ENCODE data around the gene AKT3. TPM values are rescaled to one million over a fixed set of nuclear protein-coding genes. Genes with fewer than 3 reads are reported as not detected.

Gene AKT3
- polyA plus RNA-seq, 1 experiment: 34.9 TPM

- Histone ChIP-seq H3K27ac (ENCODE audit: low read depth, low read length) (no peak overlapping the region), H3K9me3 (ENCODE audit: control insufficient read depth, insufficient read depth, low read length) (no peaks in the 10 kb centered on the region; the same call in 1 of the 2 replicates), H3K4me3 (ENCODE audit: low read depth, low read length) (no peak overlapping the region), H3K27me3 (ENCODE audit: control insufficient read depth, insufficient read depth, low read length) (no peaks in the 10 kb centered on the region)
- DNase-seq (ENCODE audit: low read depth, low spot score): no peak
- TF ChIP-seq CTCF (IDR thresholded peaks at IDR 0.05; ENCODE audit: low read depth, low read length): no peak
- CTCF ChIA-PET: no interaction called here
- POLR2A ChIA-PET: no interaction called here
Measured at GRCh38 chr1:243507001-243507671, 342.9 kb downstream of the AKT3 start.

DNA sequence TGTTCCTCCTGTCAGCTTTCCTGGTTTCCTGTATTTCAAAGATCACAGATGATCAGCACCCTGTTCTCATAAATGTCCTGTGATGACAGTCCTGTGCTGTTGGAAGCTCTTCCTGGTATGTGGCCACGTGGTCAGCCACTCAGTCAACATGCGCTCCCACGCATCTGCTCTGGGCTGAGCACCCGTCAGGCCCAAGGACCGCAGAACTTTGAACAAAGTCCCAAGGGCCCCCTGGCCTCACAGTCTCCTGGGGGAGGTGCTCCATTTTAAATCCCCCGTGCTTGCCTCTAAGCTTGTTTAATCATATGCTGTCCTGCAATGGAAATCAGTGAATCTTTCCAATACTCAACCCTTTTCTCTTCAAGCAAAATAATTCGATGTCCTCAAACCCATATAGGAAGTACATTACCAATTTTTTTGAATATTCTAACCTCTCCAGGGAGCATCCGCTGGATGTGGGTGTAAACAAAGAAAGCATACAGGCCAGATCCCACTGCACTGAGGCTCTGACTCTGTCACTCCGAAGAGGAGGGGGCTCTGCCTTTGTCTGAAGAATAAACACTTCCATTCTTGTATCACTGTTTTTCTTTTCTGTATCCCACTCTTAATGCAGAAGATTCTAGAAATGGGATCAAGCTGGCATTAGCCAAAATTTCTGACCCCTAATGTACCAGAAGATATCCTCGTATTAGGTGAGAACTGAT, 343.9 kb downstream of the AKT3 start:
- CTCF ChIA-PET: no interaction called here
- no peaks in the 10 kb centered on the region for H3K27me3 ChIP-seq (ENCODE audit: control insufficient read depth, insufficient read depth, low read length)
- DNase-seq (ENCODE audit: low read depth, low spot score): no peak
- no peaks in the 10 kb centered on the region; the same call in 1 of the 2 replicates for H3K9me3 ChIP-seq (ENCODE audit: control insufficient read depth, insufficient read depth, low read length)
- H3K4me3 ChIP-seq (ENCODE audit: low read depth, low read length): no peak overlapping the region
- TF ChIP-seq CTCF (IDR thresholded peaks at IDR 0.05; ENCODE audit: low read depth, low read length): no peak
- H3K27ac ChIP-seq (ENCODE audit: low read depth, low read length): no peak overlapping the region
- POLR2A ChIA-PET: no interaction called here

DNA sequence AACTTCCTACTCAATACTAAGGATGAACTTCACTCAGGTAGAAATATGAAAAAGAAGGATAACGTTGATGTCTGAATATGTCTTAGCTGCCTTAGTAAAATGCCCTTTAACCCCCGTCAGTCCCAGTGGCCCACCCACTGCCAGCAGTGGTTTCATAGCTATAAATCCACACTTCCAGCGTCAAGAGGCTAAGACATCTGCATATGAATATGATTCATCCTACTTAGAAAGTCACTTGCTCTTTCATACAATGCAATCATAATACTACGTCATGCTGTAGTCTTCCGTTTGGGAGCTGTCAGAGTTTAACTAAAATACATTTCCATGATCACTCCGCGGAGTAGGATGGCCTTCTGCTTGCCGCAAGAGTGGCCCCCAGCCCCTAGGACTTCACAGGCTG, 346.9 kb downstream of the AKT3 start:
- Histone ChIP-seq H3K9me3 (ENCODE audit: control insufficient read depth, insufficient read depth, low read length) (no peaks in the 10 kb centered on the region; the same call in 1 of the 2 replicates), H3K27me3 (ENCODE audit: control insufficient read depth, insufficient read depth, low read length) (no peaks in the 10 kb centered on the region), H3K27ac (ENCODE audit: low read depth, low read length) (no peak overlapping the region), H3K4me3 (ENCODE audit: low read depth, low read length) (no peak overlapping the region)
- DNase-seq (ENCODE audit: low read depth, low spot score): no peak
- no peak for TF ChIP-seq CTCF (IDR thresholded peaks at IDR 0.05; ENCODE audit: low read depth, low read length)
- ChIA-PET CTCF (interaction anchor here (0.6 to 0.9 kb wide), 2 partner anchors 246 to 295 kb away, joined by 3 to 8 read pairs; no protein-coding TSS in a partner anchor), POLR2A (no interaction called here)

DNA sequence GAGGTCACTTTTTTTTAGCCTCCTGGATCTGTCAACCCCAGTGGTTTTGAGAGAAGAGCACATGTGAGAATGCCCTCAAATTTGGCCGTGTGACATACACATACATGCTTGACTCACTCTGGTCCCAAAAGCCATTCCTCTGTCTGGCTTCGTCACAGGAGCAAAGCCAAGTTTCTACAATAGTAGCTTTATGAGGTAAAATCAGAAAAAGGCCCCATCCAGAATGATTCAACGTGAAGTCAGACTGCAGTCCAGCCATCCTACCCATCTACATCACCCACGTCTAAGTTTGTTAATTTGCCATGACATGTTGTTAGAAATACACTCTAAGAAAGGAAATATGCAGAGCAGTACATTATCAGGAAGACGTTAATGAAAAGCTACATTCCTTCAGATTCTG, 349.0 kb downstream of the AKT3 start:
- H3K27me3 ChIP-seq (ENCODE audit: control insufficient read depth, insufficient read depth, low read length): no peaks in the 10 kb centered on the region
- ChIA-PET CTCF (interaction anchor here (1.2 to 1.4 kb wide), 2 partner anchors 25 to 157 kb away, joined by 4 read pairs; no protein-coding TSS in a partner anchor), POLR2A (no interaction called here)
- DNase-seq (ENCODE audit: low read depth, low spot score): peak; percentile 41
- peaks cover 6% of the 10 kb centered on the region; the same call in 1 of the 2 replicates for H3K9me3 ChIP-seq (ENCODE audit: control insufficient read depth, insufficient read depth, low read length)
- TF ChIP-seq CTCF (IDR thresholded peaks at IDR 0.05; ENCODE audit: low read depth, low read length): no peak
- H3K27ac ChIP-seq (ENCODE audit: low read depth, low read length): no peak overlapping the region
- H3K4me3 ChIP-seq (ENCODE audit: low read depth, low read length): no peak overlapping the region

- no peak overlapping the region for H3K4me3 ChIP-seq (ENCODE audit: low read depth, low read length)
- no peak for DNase-seq (ENCODE audit: low read depth, low spot score)
- H3K27ac ChIP-seq (ENCODE audit: low read depth, low read length): no peak overlapping the region
- no peaks in the 10 kb centered on the region for H3K27me3 ChIP-seq (ENCODE audit: control insufficient read depth, insufficient read depth, low read length)
- no peak for TF ChIP-seq CTCF (IDR thresholded peaks at IDR 0.05; ENCODE audit: low read depth, low read length)
- H3K9me3 ChIP-seq (ENCODE audit: control insufficient read depth, insufficient read depth, low read length): peaks cover 6% of the 10 kb centered on the region; the same call in 1 of the 2 replicates
- POLR2A ChIA-PET: no interaction called here
- CTCF ChIA-PET: interaction anchor here (1.2 kb wide), 1 partner anchor 24 kb away, joined by 4 read pairs; no protein-coding TSS in a partner anchor
Measured at GRCh38 chr1:243500512-243500911, 349.5 kb downstream of the AKT3 start.
